SK-N-SH (cell line): ENCODE data around the gene CLEC16A.

Source experiments
- CTCF ChIP-seq: fragments of 200-600 bp; sonication (generic); IDR thresholded peaks from 2 replicates; pipeline ENCODE4 v1.6.1; 2017; ENCODE audit warnings: antibody characterized with exemption, mild to moderate bottlenecking, moderate library complexity
- EP300 ChIP-seq, 2 experiments: IDR thresholded peaks; 2 replicates each; pipeline versions ENCODE4 v1.4.0 to v1.6.1; 2012; ENCODE audit warnings: borderline replicate concordance in 1 of 2, low read depth in 1 of 2, low read length in 1 of 2
- EZH2phosphoT487 ChIP-seq: fragments of 200-600 bp; sonication (generic); IDR thresholded peaks from 2 replicates; pipeline ENCODE4 v1.6.1; 2017; ENCODE audit warnings: low read depth, mixed run types, mild to moderate bottlenecking, antibody characterized with exemption, moderate library complexity, borderline replicate concordance
- MAX ChIP-seq: IDR thresholded peaks from 2 replicates; pipeline ENCODE4 v1.4.0; 2012; ENCODE audit warnings: low read depth
- MXI1 ChIP-seq: IDR thresholded peaks from 2 replicates; pipeline ENCODE4 v1.6.1; 2012; ENCODE audit warnings: mild to moderate bottlenecking, low read depth, low read length, improper control_type of control experiment
- NRF1 ChIP-seq: IDR thresholded peaks from 2 replicates; pipeline ENCODE4 v1.6.1; 2012; ENCODE audit warnings: low read depth, mild to moderate bottlenecking, low read length
- POLR2AphosphoS5 ChIP-seq: IDR thresholded peaks from 2 replicates; pipeline ENCODE4 v1.6.1; 2012; ENCODE audit warnings: low read depth, low read length
- SMC3 ChIP-seq: IDR thresholded peaks from 2 replicates; pipeline ENCODE4 v1.6.1; 2012; ENCODE audit warnings: low read depth, low read length, improper control_type of control experiment
- YY1 ChIP-seq: IDR thresholded peaks from 2 replicates; pipeline ENCODE4 v1.4.0; 2012; ENCODE audit warnings: low read depth, mild to moderate bottlenecking
- TF ChIP-seq, protein P1 (sequence below): fragments of 150-350 bp; IDR thresholded peaks from 2 replicates; pipeline ENCODE4 v1.6.1; 2017; ENCODE audit warnings: antibody characterized with exemption, low read length, low read depth, borderline replicate concordance
- TF ChIP-seq, protein P2 (sequence below): IDR thresholded peaks from 2 replicates; pipeline ENCODE4 v1.6.1; 2012; ENCODE audit warnings: mild to moderate bottlenecking, low read depth, low read length, moderate library complexity

GRCh38 chr16:11050536-11050935 lies 106.2 kb downstream of the CLEC16A start:
- no peak for TF ChIP-seq POLR2AphosphoS5
- TF ChIP-seq MAX: no peak
- TF ChIP-seq, protein P1, sequence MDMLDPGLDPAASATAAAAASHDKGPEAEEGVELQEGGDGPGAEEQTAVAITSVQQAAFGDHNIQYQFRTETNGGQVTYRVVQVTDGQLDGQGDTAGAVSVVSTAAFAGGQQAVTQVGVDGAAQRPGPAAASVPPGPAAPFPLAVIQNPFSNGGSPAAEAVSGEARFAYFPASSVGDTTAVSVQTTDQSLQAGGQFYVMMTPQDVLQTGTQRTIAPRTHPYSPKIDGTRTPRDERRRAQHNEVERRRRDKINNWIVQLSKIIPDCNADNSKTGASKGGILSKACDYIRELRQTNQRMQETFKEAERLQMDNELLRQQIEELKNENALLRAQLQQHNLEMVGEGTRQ: no peak
- TF ChIP-seq NRF1: no peak
- TF ChIP-seq YY1: no peak
- TF ChIP-seq CTCF: no peak
- TF ChIP-seq EP300 (IDR thresholded peaks at IDR 0.05; ENCODE audit: borderline replicate concordance in 1 of 2, low read depth in 1 of 2, low read length in 1 of 2): no peak
- no peak for TF ChIP-seq SMC3
- no peak for TF ChIP-seq EZH2phosphoT487
- TF ChIP-seq, protein P2, sequence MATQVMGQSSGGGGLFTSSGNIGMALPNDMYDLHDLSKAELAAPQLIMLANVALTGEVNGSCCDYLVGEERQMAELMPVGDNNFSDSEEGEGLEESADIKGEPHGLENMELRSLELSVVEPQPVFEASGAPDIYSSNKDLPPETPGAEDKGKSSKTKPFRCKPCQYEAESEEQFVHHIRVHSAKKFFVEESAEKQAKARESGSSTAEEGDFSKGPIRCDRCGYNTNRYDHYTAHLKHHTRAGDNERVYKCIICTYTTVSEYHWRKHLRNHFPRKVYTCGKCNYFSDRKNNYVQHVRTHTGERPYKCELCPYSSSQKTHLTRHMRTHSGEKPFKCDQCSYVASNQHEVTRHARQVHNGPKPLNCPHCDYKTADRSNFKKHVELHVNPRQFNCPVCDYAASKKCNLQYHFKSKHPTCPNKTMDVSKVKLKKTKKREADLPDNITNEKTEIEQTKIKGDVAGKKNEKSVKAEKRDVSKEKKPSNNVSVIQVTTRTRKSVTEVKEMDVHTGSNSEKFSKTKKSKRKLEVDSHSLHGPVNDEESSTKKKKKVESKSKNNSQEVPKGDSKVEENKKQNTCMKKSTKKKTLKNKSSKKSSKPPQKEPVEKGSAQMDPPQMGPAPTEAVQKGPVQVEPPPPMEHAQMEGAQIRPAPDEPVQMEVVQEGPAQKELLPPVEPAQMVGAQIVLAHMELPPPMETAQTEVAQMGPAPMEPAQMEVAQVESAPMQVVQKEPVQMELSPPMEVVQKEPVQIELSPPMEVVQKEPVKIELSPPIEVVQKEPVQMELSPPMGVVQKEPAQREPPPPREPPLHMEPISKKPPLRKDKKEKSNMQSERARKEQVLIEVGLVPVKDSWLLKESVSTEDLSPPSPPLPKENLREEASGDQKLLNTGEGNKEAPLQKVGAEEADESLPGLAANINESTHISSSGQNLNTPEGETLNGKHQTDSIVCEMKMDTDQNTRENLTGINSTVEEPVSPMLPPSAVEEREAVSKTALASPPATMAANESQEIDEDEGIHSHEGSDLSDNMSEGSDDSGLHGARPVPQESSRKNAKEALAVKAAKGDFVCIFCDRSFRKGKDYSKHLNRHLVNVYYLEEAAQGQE: no peak
- no peak for TF ChIP-seq MXI1
